Stimulated activated CD4-positive, alpha-beta T cell treated with anti-CD3 and anti-CD28 coated beads, Interleukin-4, amount 100 ng/mL, for 24 hours (primary cell): Measurements from ENCODE around the gene SUGP1.
"Not testable (repeated sequence)": the region's sequence is repeated elsewhere in the genome, so short reads cannot be mapped to it uniquely, and the experiment has no call there.

Experiments
- DNase-seq: peaks from one replicate; pipeline ENCODE4 v3.0.0-alpha.2; 2020

The SUGP1 gene, protein sequence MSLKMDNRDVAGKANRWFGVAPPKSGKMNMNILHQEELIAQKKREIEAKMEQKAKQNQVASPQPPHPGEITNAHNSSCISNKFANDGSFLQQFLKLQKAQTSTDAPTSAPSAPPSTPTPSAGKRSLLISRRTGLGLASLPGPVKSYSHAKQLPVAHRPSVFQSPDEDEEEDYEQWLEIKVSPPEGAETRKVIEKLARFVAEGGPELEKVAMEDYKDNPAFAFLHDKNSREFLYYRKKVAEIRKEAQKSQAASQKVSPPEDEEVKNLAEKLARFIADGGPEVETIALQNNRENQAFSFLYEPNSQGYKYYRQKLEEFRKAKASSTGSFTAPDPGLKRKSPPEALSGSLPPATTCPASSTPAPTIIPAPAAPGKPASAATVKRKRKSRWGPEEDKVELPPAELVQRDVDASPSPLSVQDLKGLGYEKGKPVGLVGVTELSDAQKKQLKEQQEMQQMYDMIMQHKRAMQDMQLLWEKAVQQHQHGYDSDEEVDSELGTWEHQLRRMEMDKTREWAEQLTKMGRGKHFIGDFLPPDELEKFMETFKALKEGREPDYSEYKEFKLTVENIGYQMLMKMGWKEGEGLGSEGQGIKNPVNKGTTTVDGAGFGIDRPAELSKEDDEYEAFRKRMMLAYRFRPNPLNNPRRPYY

GRCh38 chr19:19320361-19321140 is at the start of gene SUGP1, which contains the start of gene MAU2:
Gene SUGP1 (minus strand): TSS chr19:19320509. CDS start chr19:19320496, 13 bp downstream.
Gene MAU2 (plus strand): TSS chr19:19320829. CDS start chr19:19320860, 31 bp downstream.
- DNase-seq: peak; percentile 91

DNA sequence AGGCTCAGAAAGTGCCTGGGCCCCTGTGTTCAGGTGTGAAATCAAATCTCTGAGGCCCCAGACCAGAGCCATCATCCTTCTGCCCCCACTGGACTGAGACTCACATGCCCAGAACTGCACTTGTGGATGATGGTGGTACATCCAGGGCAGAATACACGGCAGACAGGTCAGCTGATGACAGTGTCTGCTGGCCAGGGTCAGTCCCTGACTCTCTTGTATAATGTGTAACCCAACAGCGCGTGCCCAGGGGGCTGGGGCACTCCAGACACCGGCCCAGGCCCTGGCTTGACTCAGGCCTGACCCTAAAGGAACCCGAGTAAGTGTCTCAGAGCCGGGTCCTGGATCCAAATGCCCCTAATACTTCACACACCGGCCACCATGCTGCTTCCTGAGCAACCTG is 47.8 kb upstream of the SUGP1 start:
- no peak for DNase-seq

GRCh38 chr19:19366434-19367396 is 46.4 kb upstream of the SUGP1 start:
- peak; percentile 69 for DNase-seq

GRCh38 chr19:19362075-19362474 is 41.8 kb upstream of the SUGP1 start:
- DNase-seq: no peak

DNA sequence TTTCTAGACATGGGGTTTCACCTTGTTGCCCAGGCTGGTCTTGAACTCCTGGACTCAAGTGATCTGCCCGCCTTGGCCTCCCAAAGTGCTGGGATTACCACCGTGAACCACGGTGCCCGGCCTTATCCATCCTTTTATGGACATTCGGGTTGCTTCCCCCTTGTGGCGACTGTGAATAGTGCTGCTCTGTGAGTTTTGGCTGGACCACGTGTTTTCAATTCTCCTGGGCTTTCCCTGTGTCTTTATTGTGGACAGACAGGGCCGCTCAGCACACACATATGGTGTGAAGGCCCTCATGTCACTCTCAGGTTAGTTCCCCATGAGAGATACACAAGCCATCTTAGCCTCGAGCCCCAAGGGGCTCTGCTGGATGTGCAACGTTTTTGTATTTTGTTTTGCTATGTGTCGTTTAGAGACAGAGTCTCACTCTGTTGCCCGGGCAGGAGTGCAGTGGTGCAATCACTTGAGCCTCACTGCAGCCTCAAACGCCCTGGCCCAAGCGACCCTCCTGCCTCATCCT is 40.8 kb upstream of the SUGP1 start:
- peak; percentile 82 for DNase-seq

- no peak for DNase-seq
These were observed 36.7 kb upstream of the SUGP1 start for GRCh38 chr19:19356901-19357566.

- DNase-seq: no peak
These were observed 36.2 kb upstream of the SUGP1 start for GRCh38 chr19:19356500-19356899.

DNA sequence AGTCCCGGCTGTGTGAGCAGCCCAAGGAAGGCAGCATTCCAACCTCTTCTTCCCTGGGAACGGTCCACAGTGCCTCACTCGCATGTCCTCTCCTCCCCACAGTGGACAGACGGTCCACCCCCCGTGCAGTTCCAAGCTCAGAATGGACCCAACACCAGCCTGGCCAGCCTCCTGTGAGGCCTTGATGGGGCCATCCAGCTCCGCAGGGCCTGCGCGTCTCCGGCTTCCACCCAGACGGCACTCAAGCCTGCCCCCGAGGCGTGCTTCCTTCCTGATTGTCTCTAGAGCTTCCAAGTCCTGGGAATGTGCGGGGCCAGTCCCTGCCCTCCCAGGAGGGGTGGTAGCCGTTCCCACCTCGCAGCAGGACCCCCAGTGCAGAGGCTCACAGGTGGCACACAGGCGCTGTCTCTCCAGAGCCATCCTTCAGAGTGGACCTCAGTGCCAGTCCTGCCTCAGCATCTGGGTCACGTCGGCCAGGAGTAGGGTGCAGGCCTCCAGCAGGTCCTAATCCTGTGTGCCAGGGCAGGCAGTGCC is 35.4 kb upstream of the SUGP1 start:
- no peak for DNase-seq

DNA sequence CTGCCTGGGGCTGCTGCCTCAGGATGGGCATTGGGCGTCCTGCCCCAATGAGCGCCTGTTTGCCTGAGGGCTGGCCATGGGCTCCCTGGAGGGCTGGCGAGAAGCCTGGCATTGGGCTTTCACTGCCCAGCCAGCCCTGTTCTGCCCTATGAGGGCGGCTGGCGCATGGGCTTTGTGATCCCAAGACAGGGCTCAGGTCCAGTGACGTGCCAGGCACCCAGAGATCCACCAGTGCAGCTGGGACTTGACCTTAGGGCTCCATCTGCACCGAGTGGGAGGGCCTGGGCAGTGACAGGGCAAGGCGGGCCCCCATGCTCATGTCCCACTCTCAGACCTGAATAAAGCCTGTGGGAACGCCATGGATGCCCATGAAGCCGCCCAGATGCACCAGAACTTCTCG is 34.6 kb upstream of the SUGP1 start:
- no peak for DNase-seq

- no peak for DNase-seq
These were observed 33.7 kb upstream of the SUGP1 start for GRCh38 chr19:19354007-19354406.

DNA sequence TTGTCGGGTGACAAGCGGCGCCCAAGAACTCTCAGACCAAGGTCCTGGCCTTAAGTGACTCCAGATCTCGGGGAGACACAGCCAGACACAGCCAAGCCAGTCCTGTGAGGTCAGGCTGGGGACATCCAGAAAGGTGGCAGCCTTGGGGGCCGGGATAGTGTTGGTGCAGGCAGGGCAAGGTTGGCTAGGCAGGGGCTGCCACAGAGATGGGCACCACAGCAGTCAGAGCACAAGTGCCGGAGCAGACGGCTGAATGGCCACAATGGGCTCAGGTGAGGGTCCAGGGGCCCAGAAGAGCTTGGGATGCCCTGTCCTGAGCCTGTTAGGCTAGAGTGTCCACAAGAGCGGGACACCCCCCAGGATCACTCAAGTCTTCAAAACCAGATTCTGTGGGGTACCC is 32.5 kb upstream of the SUGP1 start:
- no peak for DNase-seq

- not testable (repeated sequence) for DNase-seq
These were observed 30.4 kb upstream of the SUGP1 start for GRCh38 chr19:19350756-19351155.

DNA sequence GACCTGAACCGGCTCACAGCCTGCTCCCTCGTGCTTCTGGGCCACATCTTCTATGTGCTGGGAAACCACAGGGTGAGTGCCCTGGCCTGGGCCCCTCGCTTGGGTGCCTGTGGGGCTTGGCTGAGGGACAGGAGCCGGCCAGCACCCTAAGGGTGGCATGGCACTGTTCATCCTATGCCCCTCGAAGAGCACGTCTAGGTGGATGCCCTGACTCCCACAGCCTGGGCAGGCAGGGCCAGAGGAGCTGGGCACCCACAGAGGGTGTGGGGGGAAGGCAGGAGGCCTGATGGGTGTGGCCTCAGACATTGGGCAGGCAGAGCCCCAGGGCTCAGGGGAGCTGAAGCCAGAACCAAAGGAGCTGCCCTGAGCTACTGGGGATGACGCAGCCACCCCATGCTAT is 29.1 kb upstream of the SUGP1 start:
- DNase-seq: no peak

DNA sequence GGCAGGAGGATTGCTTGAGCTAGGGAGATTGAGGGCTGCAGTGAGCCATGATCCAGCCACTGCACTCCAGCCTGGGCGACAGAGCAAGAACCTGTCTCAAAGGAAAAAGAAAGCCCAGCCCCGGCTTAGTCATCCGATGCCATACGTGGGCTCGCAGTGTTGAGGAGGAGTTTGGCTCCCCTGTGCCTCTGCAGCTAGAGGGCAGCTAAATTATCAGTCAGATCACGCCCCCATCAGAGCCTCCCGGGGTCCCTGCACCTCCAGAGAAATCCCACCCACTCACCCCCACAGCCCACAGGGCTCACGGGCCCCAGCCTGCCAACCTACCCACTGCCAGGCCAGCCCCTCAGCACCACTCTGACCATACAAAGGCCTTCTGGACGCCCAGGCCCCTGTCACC is 28.0 kb upstream of the SUGP1 start:
- no peak for DNase-seq

- no peak for DNase-seq
These were observed 27.2 kb upstream of the SUGP1 start for GRCh38 chr19:19347401-19348110.

GRCh38 chr19:19345970-19346369 is 25.7 kb upstream of the SUGP1 start:
- DNase-seq: no peak

DNA sequence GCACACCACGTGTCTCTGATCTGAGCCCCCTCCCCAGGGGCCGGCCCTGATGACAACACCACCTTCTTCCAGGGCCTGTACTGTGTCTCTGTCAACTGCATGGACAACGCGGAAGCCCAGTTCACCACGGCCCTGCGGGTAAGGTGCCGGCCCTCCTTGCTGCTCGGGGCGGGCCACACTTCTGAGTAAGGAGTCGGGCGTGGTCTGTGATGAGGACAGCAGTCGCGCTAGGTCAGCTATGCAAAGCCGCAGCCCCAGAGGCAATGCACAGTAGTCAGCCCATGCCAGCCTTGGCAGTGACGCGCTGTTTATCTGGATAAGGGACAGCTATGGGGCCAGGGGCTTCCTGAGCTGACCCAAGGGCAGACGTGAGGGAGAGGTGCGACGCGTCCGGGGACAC is 24.9 kb upstream of the SUGP1 start:
- DNase-seq: no peak

DNA sequence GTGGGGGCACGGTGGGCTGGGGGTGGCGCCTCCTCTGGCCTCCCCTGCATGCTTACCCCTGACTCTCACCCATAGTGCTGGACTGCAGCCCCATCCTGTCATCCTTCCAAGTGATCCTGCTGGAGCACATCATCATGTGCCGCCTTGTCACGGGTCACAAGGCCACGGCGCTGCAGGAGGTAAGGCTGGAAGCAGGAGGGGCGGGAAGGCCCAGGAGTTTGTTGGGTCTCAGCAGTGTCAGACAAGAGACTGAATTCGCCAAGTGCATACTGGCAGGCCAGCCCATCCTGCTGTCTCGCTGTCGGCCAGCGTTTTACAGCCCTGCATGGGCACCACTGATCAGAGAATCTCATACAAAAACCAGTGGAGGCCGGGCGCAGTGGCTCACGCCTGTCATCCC is 23.5 kb upstream of the SUGP1 start:
- no peak for DNase-seq

DNA sequence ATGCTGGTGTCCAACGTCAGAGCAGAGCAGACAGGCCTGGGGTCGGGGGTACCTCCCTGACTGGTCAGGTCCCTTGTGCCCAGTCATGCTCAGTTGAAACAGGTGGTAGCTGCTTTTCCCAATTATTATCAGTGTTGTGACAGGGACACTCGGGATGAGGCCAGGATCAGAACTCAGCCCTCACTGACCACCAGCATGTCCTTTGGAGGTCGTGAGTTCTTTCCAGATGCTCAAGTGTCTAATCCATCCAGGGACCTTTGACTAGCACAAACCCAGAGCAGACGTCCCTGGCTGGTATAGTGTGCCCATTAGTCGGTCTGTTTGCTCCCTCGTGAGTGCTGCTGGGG is 22.7 kb upstream of the SUGP1 start:
- no peak for DNase-seq
